ENCODE results near the gene LGALS7. TPM values are rescaled to one million over a fixed set of nuclear protein-coding genes. Genes with fewer than 3 reads are reported as not detected.

Gene LGALS7
- total RNA-seq, 4 donors from 2014 or later = not detected

DNA sequence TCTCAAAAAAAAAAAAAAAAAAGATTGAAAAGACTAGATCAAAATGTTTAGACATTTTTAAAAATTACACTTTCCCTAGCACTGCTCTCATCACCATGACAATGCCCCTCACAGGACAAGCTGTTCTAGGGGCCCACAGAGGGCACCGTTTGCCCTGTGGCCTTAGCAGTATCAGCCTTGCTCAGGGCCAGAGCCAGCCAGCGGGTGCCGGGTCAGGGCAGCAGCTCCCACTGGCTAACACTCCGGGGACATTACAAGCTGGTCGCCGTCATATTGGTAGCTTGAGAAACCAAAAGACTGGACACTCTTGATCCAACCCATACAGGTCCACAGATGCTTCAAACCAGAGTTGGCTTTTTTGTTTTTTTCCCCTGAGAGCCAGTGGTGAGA lies 47.0 kb downstream of the LGALS7 start:
- Histone ChIP-seq H3K4me3 (replicated peaks in 1 of 3) (no peak overlapping the region), H3K27me3 (no peaks in the 10 kb centered on the region), H3K27ac (no peak overlapping the region), H3K4me1 (peaks cover under 1% of the 10 kb centered on the region in 2 donors), H3K9me3 (no peaks in the 10 kb centered on the region), H3K36me3 (peaks cover 85 to 86% of the 10 kb centered on the region in 2 donors)
- DNase-seq = no peak
- intact Hi-C loops (cut with DNase I) = no loop called here
- no peak for TF ChIP-seq POLR2A (IDR thresholded peaks at IDR 0.05)
- TF ChIP-seq, protein P1, sequence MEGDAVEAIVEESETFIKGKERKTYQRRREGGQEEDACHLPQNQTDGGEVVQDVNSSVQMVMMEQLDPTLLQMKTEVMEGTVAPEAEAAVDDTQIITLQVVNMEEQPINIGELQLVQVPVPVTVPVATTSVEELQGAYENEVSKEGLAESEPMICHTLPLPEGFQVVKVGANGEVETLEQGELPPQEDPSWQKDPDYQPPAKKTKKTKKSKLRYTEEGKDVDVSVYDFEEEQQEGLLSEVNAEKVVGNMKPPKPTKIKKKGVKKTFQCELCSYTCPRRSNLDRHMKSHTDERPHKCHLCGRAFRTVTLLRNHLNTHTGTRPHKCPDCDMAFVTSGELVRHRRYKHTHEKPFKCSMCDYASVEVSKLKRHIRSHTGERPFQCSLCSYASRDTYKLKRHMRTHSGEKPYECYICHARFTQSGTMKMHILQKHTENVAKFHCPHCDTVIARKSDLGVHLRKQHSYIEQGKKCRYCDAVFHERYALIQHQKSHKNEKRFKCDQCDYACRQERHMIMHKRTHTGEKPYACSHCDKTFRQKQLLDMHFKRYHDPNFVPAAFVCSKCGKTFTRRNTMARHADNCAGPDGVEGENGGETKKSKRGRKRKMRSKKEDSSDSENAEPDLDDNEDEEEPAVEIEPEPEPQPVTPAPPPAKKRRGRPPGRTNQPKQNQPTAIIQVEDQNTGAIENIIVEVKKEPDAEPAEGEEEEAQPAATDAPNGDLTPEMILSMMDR (IDR thresholded peaks at IDR 0.05) = no peak
- 84 to 90% methylated on average over 6 of the region's 6 CpGs for WGBS, 2 donors

DNA sequence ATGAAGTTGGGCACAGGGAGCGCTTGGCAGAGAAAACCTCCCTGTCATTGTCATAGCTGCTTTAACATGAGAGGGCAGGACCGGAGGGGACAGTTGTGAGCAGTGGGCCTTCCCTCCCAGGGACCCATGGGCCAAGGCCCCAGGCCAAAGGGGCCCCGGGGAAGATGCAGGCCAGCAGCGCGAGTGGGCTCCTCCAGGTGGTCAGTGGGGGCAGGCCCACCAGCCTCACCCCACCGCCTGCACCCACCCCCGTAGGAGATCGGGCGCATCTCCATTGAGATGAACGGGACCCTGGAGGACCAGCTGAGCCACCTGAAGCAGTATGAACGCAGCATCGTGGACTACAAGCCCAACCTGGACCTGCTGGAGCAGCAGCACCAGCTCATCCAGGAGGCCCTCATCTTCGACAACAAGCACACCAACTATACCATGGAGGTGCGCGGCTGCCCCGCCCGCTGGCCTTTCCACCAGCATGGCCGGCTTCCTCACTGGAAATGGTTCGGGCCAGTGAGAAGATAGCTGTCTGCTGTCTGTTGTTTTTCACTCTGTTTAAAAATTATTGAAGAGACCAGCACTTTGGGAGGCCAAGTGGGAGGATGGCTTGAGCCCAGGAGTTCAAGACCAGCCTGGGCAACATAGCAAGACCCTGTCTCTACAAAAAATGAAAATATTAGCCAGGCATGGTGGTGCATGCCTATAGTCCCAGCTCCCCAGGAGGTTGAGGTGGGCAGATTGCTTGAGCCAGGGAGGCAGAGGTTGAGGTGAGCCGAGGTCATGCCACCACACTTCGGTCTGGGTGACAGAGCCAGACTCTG lies 47.6 kb downstream of the LGALS7 start:
- Histone ChIP-seq H3K4me1 (peaks cover under 1 to 4% of the 10 kb centered on the region in 2 donors), H3K4me3 (replicated peaks in 1 of 3) (no peak overlapping the region), H3K27ac (no peak overlapping the region), H3K36me3 (peaks cover 81 to 84% of the 10 kb centered on the region in 2 donors), H3K27me3 (no peaks in the 10 kb centered on the region), H3K9me3 (no peaks in the 10 kb centered on the region)
- DNase-seq = no peak
- TF ChIP-seq POLR2A (IDR thresholded peaks at IDR 0.05) = no peak
- TF ChIP-seq, protein P1 (IDR thresholded peaks at IDR 0.05) = no peak
- intact Hi-C loops (cut with DNase I) = no loop called here
- 91 to 94% methylated on average over 14 to 19 of the region's 21 CpGs for WGBS, 2 donors

DNA sequence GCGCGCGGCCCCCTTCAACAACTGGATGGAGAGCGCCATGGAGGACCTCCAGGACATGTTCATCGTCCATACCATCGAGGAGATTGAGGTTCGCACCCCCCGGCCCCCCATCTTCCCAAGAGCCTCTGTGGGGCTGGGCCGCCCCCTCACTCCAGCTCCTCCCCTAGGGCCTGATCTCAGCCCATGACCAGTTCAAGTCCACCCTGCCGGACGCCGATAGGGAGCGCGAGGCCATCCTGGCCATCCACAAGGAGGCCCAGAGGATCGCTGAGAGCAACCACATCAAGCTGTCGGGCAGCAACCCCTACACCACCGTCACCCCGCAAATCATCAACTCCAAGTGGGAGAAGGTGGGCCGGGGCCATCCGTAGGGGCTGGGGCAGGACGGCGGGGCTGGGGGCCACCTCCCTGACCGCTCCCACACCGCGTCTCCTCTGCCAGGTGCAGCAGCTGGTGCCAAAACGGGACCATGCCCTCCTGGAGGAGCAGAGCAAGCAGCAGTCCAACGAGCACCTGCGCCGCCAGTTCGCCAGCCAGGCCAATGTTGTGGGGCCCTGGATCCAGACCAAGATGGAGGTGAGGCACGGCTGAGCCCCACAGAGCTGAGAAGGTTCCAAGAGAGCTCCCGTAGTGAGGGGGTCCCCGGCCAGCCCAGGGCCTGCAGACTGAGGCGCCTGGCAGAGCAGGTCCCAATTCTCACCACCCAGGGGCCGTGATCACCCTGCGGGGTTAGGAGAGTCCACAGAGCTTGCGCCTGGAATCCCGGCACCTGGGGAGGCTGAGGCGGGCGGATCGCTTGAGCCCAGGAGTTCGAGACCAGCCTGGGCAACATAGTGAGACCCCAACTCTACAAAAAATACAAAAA lies 49.1 kb downstream of the LGALS7 start:
- TF ChIP-seq, protein P1 (IDR thresholded peaks at IDR 0.05) = no peak
- intact Hi-C loops (cut with DNase I) = no loop called here
- DNase-seq = no peak
- no peaks in the 10 kb centered on the region for H3K27me3 ChIP-seq
- 95 to 97% methylated on average over 27 to 34 of the region's 42 CpGs for WGBS, 2 donors
- peaks cover 15 to 19% of the 10 kb centered on the region in 2 donors for H3K4me1 ChIP-seq
- no peaks in the 10 kb centered on the region for H3K9me3 ChIP-seq
- H3K36me3 ChIP-seq = peaks cover 75 to 79% of the 10 kb centered on the region in 2 donors
- H3K27ac ChIP-seq = no peak overlapping the region
- H3K4me3 ChIP-seq (replicated peaks in 1 of 3) = no peak overlapping the region

- DNase-seq = no peak
- H3K27ac ChIP-seq = peak overlapping the region in 2 of 3 donors; percentile 77 to 92
- peaks cover 20 to 25% of the 10 kb centered on the region in 2 donors for H3K4me1 ChIP-seq
- no peak overlapping the region for H3K4me3 ChIP-seq (replicated peaks in 1 of 3)
- no peaks in the 10 kb centered on the region for H3K9me3 ChIP-seq
- TF ChIP-seq, protein P1 (IDR thresholded peaks at IDR 0.05) = no peak
- TF ChIP-seq POLR2A (IDR thresholded peaks at IDR 0.05) = no peak
- H3K27me3 ChIP-seq = no peaks in the 10 kb centered on the region
- WGBS, 2 donors = 78 to 87% methylated on average over 4 to 10 of the region's 11 CpGs
- intact Hi-C loops (cut with DNase I) = no loop called here
- peaks cover 74 to 77% of the 10 kb centered on the region in 2 donors for H3K36me3 ChIP-seq
These were observed 49.7 kb downstream of the LGALS7 start for GRCh38 chr19:38723606-38723965.
